NB4 (cell line): ENCODE results near the gene STEAP3.
A peak's percentile ranks its signal among the peaks of the same experiment; 100 is the strongest.

Experiments
- DNase-seq: peaks from one replicate; pipeline ENCODE4 v3.0.0; 2010; ENCODE audit warnings: low read depth
- H3K4me3 ChIP-seq: one replicate; pipeline ENCODE4 v1.5.1; 2011; ENCODE audit warnings: mild to moderate bottlenecking, low read depth, low read length, moderate library complexity
- MYC ChIP-seq: IDR thresholded peaks from 2 replicates; pipeline ENCODE4 v1.6.1; 2011; ENCODE audit warnings: low read depth, low read length
- POLR2A ChIP-seq: IDR thresholded peaks from 2 replicates; pipeline ENCODE4 v1.6.1; 2011; ENCODE audit warnings: mild to moderate bottlenecking; ENCODE audit not compliant: insufficient read length; ENCODE audit errors: extremely low read depth
- TF ChIP-seq, protein P1 (sequence below): IDR thresholded peaks from 2 replicates; pipeline ENCODE4 v1.6.1; 2011; ENCODE audit warnings: low read depth, low read length
- TF ChIP-seq, protein P2 (sequence below): IDR thresholded peaks from one replicate; pipeline ENCODE4 v1.5.1; 2012; ENCODE audit warnings: low read depth, low read length

STEAP3 gene

DNA sequence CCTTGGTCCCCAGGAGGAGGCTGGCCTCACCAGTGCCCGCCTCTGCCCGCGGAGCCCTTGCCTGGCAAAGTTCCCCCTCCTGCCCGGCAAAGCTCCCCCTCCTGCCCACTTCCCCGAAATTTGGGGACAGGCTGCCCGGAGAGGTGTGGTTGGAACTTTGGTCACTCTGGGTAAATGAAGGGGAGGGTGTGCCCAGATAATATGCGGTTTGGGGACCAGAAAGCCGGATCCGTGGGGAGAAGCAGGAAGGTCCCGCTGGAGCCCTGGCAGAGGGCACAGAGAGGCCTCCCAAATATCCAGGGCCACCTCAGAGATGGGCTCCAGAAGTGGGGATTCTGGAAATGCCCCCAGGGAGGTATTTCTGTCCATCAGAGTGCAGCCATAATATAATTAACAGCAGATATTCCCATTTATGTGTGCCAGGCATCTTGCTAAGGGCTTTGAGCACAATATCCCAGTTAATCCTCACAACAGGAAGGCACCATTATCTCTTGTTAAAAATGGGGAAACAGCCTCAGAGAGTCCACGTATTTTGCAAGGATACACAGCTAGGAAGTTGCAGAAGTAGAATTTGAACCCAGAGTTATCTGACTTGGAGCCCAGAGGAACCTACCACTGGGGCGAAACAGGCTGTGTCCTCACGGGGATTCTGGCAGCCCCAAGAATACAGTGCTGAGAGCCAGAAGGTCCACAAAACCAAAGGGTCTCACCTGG, 914 bp downstream of the STEAP3 start:
- no peak for TF ChIP-seq POLR2A
- TF ChIP-seq MYC, result no peak
- TF ChIP-seq, protein P1, sequence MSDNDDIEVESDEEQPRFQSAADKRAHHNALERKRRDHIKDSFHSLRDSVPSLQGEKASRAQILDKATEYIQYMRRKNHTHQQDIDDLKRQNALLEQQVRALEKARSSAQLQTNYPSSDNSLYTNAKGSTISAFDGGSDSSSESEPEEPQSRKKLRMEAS, result no peak
- TF ChIP-seq, protein P2, sequence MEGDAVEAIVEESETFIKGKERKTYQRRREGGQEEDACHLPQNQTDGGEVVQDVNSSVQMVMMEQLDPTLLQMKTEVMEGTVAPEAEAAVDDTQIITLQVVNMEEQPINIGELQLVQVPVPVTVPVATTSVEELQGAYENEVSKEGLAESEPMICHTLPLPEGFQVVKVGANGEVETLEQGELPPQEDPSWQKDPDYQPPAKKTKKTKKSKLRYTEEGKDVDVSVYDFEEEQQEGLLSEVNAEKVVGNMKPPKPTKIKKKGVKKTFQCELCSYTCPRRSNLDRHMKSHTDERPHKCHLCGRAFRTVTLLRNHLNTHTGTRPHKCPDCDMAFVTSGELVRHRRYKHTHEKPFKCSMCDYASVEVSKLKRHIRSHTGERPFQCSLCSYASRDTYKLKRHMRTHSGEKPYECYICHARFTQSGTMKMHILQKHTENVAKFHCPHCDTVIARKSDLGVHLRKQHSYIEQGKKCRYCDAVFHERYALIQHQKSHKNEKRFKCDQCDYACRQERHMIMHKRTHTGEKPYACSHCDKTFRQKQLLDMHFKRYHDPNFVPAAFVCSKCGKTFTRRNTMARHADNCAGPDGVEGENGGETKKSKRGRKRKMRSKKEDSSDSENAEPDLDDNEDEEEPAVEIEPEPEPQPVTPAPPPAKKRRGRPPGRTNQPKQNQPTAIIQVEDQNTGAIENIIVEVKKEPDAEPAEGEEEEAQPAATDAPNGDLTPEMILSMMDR, result no peak
- peak; percentile 33 for DNase-seq
- H3K4me3 ChIP-seq, result peak overlapping the region; percentile 55

DNA sequence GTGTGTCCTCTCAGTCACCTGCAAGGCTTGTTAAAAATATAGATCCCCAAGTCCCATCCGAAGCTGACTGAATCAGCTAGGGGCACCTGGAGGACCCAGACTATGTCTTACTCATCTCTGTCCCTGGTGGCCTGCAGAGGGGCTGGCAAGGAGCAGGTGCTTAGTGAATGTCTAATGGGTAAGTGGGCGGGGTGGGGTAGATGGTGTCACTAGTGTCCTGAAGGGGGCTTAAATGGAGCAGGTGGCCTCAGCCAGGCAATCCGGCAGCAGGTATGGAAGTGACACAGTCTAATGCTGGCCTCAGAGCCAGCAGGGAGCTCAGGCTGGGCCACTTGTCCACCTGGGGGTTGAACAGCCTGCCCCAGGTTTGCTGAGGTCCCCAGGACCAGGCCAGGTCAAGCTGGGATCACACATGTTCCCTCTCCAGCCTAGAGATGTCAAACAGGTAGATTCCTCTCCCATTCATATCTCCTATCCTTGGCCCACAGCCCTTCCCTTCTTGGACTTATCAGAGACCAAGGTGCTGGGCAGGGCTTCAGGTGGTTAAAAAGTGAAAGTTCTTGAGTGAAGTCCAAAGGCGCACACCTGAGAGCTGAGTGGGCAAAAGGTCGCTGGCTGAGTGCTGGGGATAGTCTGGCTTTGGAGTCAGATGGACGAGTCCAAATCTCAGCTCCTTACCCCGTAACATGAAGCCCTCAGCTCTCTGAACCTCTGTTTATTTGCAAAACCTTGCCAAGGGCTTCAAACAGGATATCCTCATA, 1.7 kb downstream of the STEAP3 start:
- H3K4me3 ChIP-seq, result no peak overlapping the region
- no peak for TF ChIP-seq MYC
- no peak for TF ChIP-seq POLR2A
- TF ChIP-seq, protein P2, result no peak
- TF ChIP-seq, protein P1, result no peak
- no peak for DNase-seq

DNA sequence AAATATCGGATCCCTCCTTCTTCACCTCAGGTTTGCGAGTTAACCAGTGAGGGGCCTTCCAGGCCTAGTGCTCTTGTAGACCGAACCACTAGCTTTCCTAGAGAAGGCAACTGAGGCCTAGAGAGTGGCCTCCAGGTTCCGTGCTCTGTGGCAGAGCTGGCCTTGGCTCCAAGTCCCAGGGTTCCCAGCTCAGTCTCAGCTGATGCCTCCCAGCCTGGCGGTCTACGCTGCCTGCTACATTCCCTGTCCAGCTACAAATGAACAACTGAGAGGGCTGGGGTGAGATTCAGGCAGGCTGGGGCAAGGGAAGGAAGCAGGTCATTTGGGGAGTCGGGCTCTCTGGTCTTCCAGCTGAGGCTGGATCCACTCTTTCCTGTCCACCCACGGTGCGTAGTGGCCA, 2.3 kb downstream of the STEAP3 start:
- H3K4me3 ChIP-seq, result no peak overlapping the region
- DNase-seq, result no peak
- TF ChIP-seq MYC (no peak), POLR2A (no peak)
- TF ChIP-seq, protein P2, result no peak
- TF ChIP-seq, protein P1, result no peak

DNA sequence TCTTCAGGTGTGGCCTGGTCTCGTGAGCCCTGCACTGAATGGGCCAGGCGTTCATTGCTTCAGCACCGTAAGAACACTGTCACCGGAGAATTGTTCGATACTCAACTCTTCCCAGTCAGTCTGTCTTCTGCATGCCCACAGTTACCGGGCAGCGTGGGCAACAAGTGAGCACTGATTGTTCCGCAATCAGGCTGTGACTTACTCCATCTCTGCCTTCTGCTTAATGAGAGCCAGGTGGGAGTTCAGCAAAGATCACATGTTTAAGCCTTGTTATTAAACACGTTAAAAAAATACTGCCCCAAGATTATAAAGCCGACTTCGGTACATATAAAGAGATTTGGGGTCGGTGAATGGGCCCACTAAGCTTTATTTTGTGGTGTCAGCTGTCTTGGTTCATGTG, 3.7 kb downstream of the STEAP3 start:
- TF ChIP-seq, protein P2, result no peak
- TF ChIP-seq POLR2A (no peak), MYC (no peak)
- TF ChIP-seq, protein P1, result no peak
- DNase-seq, result no peak
- no peak overlapping the region for H3K4me3 ChIP-seq

DNA sequence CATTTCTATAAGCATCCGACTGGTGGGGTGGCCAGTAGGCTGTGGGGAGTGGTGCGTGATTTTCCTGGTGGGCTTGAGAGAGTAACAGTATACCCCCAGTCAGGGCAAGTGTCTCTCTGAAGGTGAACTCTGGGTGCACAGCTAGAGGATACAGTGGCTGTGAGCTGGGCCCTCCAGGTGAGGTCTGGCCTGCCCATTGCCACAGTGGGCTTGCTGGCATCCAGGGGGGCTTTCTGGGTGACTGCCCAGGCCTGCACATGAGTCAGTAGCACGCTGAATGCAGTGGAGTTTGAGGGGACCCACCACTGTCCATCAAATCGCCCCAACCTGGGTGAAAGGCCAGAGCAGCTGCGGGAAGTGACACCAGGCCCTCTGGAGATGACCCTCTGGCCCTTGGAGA, 4.5 kb downstream of the STEAP3 start:
- TF ChIP-seq POLR2A (no peak), MYC (no peak)
- TF ChIP-seq, protein P1, result no peak
- TF ChIP-seq, protein P2, result no peak
- no peak for DNase-seq
- no peak overlapping the region for H3K4me3 ChIP-seq
